ENCODE results near the gene TBRG1.

GRCh38 chr11:124612045-124612444 lies 10.6 kb upstream of the TBRG1 start:
- TF ChIP-seq CTCF (IDR thresholded peaks at IDR 0.05; ENCODE audit: low read depth, low read length), result no peak
- no peak for TF ChIP-seq EZH2phosphoT487 (IDR thresholded peaks at IDR 0.05; ENCODE audit: low read depth)
